HG02759 (cell line): ENCODE measurements around the gene RASA4B.
"Not testable (repeated sequence)": the region's sequence is repeated elsewhere in the genome, so short reads cannot be mapped to it uniquely, and the experiment has no call there.

Source experiments
- ATAC-seq: cut with Tn5 transposase; IDR thresholded peaks from one replicate; pipeline ENCODE4 v1.9.1; 2021; ENCODE audit warnings: mild to moderate bottlenecking, moderate library complexity; ENCODE audit not compliant: unreplicated experiment

RASA4B gene

GRCh38 chr7:102474736-102475435 lies 42.7 kb downstream of the RASA4B start:
- ATAC-seq: not testable (repeated sequence)

DNA sequence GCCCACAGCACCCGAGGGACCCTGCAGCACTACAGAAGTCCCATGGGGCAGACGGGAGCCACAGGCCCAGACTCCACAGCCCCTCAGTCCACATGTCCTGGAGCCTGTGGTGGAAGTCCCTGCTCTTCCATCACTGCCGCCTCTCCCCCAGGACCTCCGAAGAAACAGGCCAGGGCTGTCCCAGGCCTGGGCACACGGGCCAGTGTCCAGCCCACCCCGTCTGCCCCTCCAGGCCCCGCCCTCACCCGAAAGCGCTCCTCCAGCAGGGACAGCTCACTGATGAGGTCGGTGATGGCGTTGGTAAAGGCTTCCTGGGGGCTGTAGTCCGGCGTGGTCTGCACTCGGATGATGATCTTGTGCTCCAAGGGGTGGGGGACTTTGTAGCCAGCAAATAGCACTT lies 43.5 kb downstream of the RASA4B start:
- not testable (repeated sequence) for ATAC-seq

DNA sequence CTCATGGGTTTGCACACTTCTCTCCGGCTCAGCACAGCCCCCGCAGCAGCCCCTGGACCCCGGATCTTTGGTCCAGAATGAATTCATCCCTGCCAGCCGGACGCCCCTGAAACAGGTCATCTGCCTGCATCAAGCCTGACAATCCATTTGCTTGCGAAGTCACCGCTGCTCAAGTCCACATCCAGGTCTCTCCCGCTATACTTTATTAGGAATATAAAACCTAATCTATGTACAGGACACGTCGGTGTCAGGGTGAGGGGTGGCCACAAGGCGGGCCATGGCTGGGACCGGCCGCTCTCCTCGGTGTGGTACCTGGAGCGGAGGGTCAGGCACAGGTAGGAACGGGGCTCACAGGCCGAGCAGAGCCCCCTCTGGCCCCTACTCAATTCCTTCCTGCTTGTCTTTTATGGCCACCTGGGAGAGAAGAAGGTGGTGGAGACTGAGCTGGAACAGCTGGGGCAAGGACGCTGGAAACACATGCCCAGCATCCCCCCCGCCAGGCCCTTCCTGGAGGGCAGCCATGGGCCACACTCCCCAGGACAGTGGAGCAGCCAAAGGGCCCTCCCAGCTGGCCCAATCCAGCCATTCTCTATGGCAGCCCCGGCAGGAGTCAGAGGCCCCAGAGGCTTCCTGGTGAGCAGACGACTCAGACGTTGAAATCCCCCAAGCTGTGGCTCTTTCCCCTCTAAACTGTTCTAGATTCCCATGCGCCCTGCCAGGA lies 44.1 kb downstream of the RASA4B start:
- no peak for ATAC-seq

DNA sequence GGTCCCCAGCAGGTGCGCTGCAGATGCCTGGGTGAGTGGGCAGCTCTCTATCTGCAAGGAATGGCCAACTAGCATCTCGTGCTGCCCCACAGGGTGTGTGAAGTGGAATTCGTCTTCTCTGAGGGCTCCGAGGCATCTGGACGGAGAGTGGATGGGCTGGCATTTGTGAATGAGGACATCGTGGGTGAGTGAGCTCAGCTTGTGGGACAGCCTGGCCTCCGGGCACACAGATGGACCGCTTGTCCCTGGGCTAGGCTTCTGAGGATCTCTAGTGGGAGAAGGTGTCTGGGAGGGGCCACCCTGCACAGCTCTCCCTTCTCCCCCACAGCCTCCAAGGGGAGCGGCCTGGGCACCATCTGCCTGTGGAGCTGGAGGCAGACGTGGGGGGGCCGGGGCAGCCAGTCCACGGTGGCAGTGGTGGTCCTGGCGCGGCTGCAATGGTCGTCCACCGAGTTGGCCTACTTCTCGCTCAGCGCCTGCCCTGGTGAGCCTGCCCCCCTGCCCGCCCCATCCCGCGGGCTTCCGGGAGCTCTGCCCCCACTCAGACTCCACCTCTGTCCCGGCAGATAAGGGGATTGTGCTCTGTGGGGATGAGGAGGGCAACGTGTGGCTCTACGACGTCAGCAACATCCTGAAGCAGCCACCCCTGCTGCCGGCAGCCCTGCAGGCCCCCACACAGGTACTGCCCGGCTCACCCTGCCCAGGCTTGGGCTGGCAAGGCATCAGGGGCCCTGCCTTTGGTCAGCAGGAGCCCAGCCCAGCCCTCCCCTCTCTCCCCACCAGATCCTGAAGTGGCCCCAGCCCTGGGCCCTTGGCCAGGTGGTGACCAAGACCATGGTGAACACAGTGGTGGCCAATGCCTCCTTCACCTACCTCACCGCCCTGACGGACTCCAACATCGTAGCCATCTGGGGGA lies 45.2 kb downstream of the RASA4B start:
- ATAC-seq: no peak

GRCh38 chr7:102471791-102472125 lies 45.8 kb downstream of the RASA4B start:
- ATAC-seq: no peak

- no peak for ATAC-seq
Measured at GRCh38 chr7:102469972-102470825, 47.4 kb downstream of the RASA4B start.

DNA sequence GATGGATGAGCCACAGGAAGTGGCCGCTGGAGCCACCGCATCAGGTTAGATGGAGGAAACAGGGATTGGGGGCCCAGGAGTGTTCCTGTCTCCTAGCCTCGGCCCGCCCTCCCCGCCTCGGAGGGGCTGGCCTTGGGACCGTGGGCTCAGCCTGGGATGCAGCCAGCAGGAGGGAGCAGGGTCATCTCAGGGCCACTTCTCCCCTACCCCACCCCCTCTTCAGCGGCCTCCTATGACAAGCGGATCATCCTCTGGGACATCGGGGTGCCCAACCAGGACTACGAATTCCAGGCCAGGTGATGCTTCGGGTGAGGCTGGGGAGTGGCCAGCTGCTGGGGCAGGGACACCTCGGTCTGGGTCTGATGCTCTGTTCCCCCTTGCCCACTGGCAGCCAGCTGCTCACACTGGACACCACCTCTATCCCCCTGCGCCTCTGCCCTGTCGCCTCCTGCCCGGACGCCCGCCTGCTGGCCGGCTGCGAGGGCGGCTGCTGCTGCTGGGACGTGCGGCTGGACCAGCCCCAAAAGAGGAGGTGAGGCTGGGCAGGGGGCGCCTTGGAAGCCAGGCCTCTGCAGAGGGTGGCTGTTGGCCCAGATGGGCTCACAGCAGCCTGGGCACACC lies 48.1 kb downstream of the RASA4B start:
- ATAC-seq: no peak

GRCh38 chr7:102468478-102469350 lies 48.9 kb downstream of the RASA4B start:
- no peak for ATAC-seq

GRCh38 chr7:102467581-102468477 lies 49.7 kb downstream of the RASA4B start:
- ATAC-seq: no peak

- no peak for ATAC-seq
Measured at GRCh38 chr7:102466097-102466496, 51.5 kb downstream of the RASA4B start.

DNA sequence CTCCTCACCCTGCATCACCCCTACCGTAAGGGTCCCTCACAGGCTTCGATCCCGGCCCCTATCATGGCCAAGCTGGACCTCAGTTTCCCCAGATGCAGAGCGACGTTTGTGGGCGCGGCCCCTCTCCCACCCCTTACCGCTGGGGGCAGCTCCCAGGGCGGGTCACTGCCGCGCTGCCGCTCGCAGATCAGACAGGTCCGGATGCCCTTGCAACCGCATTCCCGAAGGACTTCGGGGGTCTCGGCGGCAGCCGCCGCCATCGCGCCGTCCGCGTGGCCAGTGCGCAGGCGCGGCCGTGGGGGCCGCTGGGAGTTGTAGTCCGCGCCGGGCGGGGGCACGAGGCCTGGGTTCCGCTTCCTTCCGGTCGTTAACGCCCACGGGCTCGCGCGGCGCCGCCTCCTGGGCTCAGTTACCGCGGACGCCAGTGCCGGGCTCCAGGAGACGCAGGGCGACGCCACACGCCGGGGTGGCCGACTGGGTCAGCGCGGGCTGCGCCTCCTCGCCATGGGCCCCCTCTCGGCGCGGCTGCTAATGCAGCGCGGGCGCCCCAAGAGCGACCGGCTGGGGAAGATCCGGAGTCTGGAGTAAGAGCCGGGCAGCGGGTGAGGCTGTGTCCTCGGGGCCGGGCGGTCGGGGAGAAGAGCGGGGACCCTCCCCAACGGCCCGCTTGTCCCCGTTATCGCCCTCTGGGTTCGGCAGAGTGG lies 52.8 kb downstream of the RASA4B start, which contains the start of the genes ALKBH4 and LRWD1:
ALKBH4 (minus strand) TSS at position 287 of the 704 bp plus-strand sequence; CDS start at position 260, 27 bp downstream.
LRWD1 (plus strand) TSS at position 408 of the 704 bp plus-strand sequence; CDS start at position 505, 97 bp downstream.
- peak; percentile 95 for ATAC-seq

DNA sequence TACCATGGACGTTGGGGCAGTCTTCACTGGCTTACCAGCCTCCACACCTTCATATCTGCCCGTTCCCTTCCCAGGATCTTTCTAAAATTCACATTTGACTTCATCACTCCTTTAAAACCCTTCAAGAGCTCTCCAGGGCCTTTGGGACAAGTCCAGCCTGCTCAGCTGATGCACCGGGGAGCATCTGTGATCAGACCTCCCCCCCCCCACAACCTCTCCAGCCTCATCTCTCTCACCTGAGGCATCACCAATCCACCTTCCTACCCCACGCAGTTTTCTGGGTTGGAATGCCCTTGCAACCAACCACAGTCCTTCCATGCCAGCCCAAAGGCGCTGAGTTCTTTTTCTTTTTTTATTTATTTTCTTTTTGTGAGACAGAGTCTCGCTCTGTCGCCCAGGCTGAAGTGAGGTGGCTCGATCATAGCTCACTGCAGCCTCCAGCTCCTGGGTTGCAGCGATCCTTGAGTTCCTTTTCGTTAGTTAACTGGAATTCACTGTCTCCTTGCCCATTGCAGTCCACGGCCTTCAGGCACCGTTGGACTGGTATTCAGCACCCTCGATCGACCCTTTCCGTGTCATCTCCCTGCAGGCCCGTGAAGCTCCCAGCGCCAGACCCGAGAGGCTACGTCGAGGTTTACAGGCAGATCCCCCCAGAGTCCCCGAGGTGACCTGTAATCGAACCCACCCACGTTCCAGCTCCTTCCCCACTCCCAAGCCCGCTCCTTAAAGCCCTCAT lies 53.6 kb downstream of the RASA4B start:
- ATAC-seq: no peak

GRCh38 chr7:102460467-102460866 lies 57.1 kb downstream of the RASA4B start:
- no peak for ATAC-seq

- no peak for ATAC-seq
Measured at GRCh38 chr7:102459221-102459844, 58.2 kb downstream of the RASA4B start.

- ATAC-seq: no peak
Measured at GRCh38 chr7:102457352-102457924, 60.1 kb downstream of the RASA4B start.

DNA sequence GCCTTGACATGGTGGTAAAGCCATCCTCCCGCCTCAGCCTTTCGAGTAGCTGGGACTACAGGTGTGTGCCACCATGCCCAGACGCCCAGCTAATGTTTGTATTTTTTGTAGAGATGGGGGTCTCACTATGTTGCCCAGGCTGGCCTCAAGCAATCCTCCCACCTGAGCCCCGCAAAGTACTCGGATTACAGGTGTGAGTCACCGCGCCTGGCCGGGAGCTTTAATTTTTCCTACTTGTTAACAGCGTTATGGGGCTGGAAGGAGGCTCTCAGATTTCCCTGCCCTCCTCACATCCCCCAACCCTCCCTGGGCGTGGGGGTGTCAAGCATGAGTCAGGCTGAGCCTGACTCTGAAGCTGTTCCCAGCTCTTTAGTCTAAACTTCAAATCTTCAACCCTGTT lies 61.2 kb downstream of the RASA4B start:
- ATAC-seq: no peak
